GM21619 (cell line): Measurements from ENCODE around the gene MPO.

ENCODE experiments used
- ATAC-seq: cut with Tn5 transposase; IDR thresholded peaks from one replicate; pipeline ENCODE4 v1.9.1; 2021; ENCODE audit not compliant: unreplicated experiment

The MPO gene

GRCh38 chr17:58238147-58238634 lies 42.5 kb downstream of the MPO start, which contains the start of gene LPO:
LPO (plus strand) TSS chr17:58238584; CDS start chr17:58242980, 4,396 bp downstream.
- no peak for ATAC-seq

GRCh38 chr17:58236394-58236793 lies 44.3 kb downstream of the MPO start:
- ATAC-seq = no peak

GRCh38 chr17:58235821-58236220 lies 44.9 kb downstream of the MPO start:
- no peak for ATAC-seq

GRCh38 chr17:58234512-58234911 lies 46.2 kb downstream of the MPO start:
- ATAC-seq = no peak

- peak; percentile 72 for ATAC-seq
These were observed 47.2 kb downstream of the MPO start for GRCh38 chr17:58233543-58233942.

- peak; percentile 75 for ATAC-seq
These were observed 48.0 kb downstream of the MPO start for GRCh38 chr17:58232707-58233156.

- ATAC-seq = no peak
These were observed 49.1 kb downstream of the MPO start for GRCh38 chr17:58231641-58232040.

- no peak for ATAC-seq
These were observed 50.9 kb downstream of the MPO start for GRCh38 chr17:58229881-58230280.

GRCh38 chr17:58229384-58229783 lies 51.4 kb downstream of the MPO start:
- ATAC-seq = no peak

- ATAC-seq = no peak
These were observed 52.1 kb downstream of the MPO start for GRCh38 chr17:58228679-58229078.

GRCh38 chr17:58227733-58228132 lies 53.0 kb downstream of the MPO start:
- ATAC-seq = no peak

- no peak for ATAC-seq
These were observed 56.4 kb downstream of the MPO start for GRCh38 chr17:58224315-58224714.
